Immature natural killer cell (primary cell): ENCODE data around the gene DNAJC6. TPM values are rescaled to one million over a fixed set of nuclear protein-coding genes. Genes with fewer than 3 reads are reported as not detected.

Experiments
- DNase-seq, 3 donors: peaks; one replicate each; pipeline ENCODE4 v3.0.0; 2022; ENCODE audit warnings: mixed read lengths in 1 of 3
- H3K27ac Mint-ChIP-seq, 6 donors: one replicate each; pipeline ENCODE4 v1.8.0; 2020; ENCODE audit warnings: mixed read lengths in 6 of 6, mild to moderate bottlenecking in 5 of 6, inconsistent platforms in 4 of 6, moderate library complexity in 3 of 6
- H3K27me3 Mint-ChIP-seq, 3 donors: one replicate each; pipeline ENCODE4 v1.8.0; 2020 to 2021; ENCODE audit warnings: low read depth in 3 of 3, mild to moderate bottlenecking in 3 of 3, mixed read lengths in 3 of 3, moderate library complexity in 3 of 3, inconsistent platforms in 1 of 3
- H3K36me3 Mint-ChIP-seq, 3 donors: one replicate each; pipeline ENCODE4 v1.8.0; 2020; ENCODE audit warnings: mixed read lengths in 3 of 3, inconsistent platforms in 2 of 3, mild to moderate bottlenecking in 2 of 3
- H3K4me1 Mint-ChIP-seq, 2 donors: one replicate each; pipeline ENCODE4 v1.8.0; 2020; ENCODE audit warnings: inconsistent platforms in 2 of 2, mild to moderate bottlenecking in 2 of 2, mixed read lengths in 2 of 2, moderate library complexity in 1 of 2
- H3K4me3 Mint-ChIP-seq, 5 donors: one replicate each; pipeline ENCODE4 v1.8.0; 2020; ENCODE audit warnings: mild to moderate bottlenecking in 5 of 5, mixed read lengths in 5 of 5, inconsistent platforms in 3 of 5, moderate library complexity in 3 of 5
- H3K9me3 Mint-ChIP-seq, 6 donors: one replicate each; pipeline ENCODE4 v1.8.0; 2020; ENCODE audit warnings: mild to moderate bottlenecking in 6 of 6, mixed read lengths in 6 of 6, inconsistent platforms in 4 of 6, moderate library complexity in 3 of 6
- polyA plus RNA-seq, 3 donors: library from polyadenylated mRNA; unstranded; fragments of 300-500 nt; fragmentation: Illumina TruSeq; gene quantifications; one replicate each; pipeline ENCODE4 v1.2.3, GENCODE V29; 2021

The DNAJC6 gene
- under 1 TPM in 2 of 3 donors, not detected in 1; 0.04 to 0.06 TPM for polyA plus RNA-seq

GRCh38 chr1:65309304-65310077 is at the start of gene DNAJC6:
Gene DNAJC6 (plus strand): TSS chr1:65309543. CDS start chr1:65309746, 203 bp downstream.
- DNase-seq = peak; percentile 15 to 33 (median 24)
- no peak within 1 kb of the TSS for H3K27ac Mint-ChIP-seq
- H3K4me1 Mint-ChIP-seq = peaks cover 10 to 13% of the 10 kb centered on the region in 2 donors
- H3K9me3 Mint-ChIP-seq = peaks cover 0 to 15% (median 5%) of the 10 kb centered on the region in 6 donors
- peaks cover 0 to 4% (median 3%) of the 10 kb centered on the region in 3 donors for H3K36me3 Mint-ChIP-seq
- H3K4me3 Mint-ChIP-seq = peak within 1 kb of the TSS in 4 of 5 donors; percentile 5 to 62 (median 49)
- H3K27me3 Mint-ChIP-seq = peaks cover 12 to 36% (median 18%) of the 10 kb centered on the region in 3 donors

GRCh38 chr1:65259816-65260215 is 49.5 kb upstream of the DNAJC6 start:
- peaks cover 0 to 2% (median 0%) of the 10 kb centered on the region in 6 donors for H3K9me3 Mint-ChIP-seq
- H3K4me3 Mint-ChIP-seq = no peak overlapping the region
- H3K27ac Mint-ChIP-seq = no peak overlapping the region

GRCh38 chr1:65260851-65261473 is 48.4 kb upstream of the DNAJC6 start:
- no peak overlapping the region for H3K27ac Mint-ChIP-seq
- no peak overlapping the region for H3K4me3 Mint-ChIP-seq
- peaks cover 6 to 9% of the 10 kb centered on the region in 2 donors for H3K4me1 Mint-ChIP-seq
- no peak for DNase-seq
- no peaks in the 10 kb centered on the region for H3K36me3 Mint-ChIP-seq
- H3K27me3 Mint-ChIP-seq = peaks cover 7 to 11% (median 10%) of the 10 kb centered on the region in 3 donors
- H3K9me3 Mint-ChIP-seq = no peaks in the 10 kb centered on the region

More at GRCh38 chr1:65259816-65260215, 49.5 kb upstream of the DNAJC6 start:
- Mint-ChIP-seq H3K4me1 (peaks cover 9 to 12% of the 10 kb centered on the region in 2 donors), H3K36me3 (no peaks in the 10 kb centered on the region), H3K27me3 (peaks cover 7 to 16% (median 12%) of the 10 kb centered on the region in 3 donors)
- DNase-seq = no peak

- Mint-ChIP-seq H3K4me1 (peaks cover 11 to 13% of the 10 kb centered on the region in 2 donors), H3K27me3 (peaks cover 14 to 18% (median 14%) of the 10 kb centered on the region in 3 donors), H3K36me3 (no peaks in the 10 kb centered on the region), H3K27ac (no peak overlapping the region), H3K4me3 (no peak overlapping the region), H3K9me3 (no peaks in the 10 kb centered on the region)
- no peak for DNase-seq
These were observed 46.1 kb upstream of the DNAJC6 start for GRCh38 chr1:65263286-65263685.

- Mint-ChIP-seq H3K27me3 (peaks cover 13 to 18% (median 14%) of the 10 kb centered on the region in 3 donors), H3K36me3 (no peaks in the 10 kb centered on the region), H3K9me3 (no peaks in the 10 kb centered on the region), H3K4me3 (peak overlapping the region in 3 of 5 donors; percentile 9 to 27 (median 11)), H3K4me1 (peaks cover 11 to 13% of the 10 kb centered on the region in 2 donors), H3K27ac (no peak overlapping the region)
- DNase-seq = no peak
These were observed 45.0 kb upstream of the DNAJC6 start for GRCh38 chr1:65264197-65264929.

- Mint-ChIP-seq H3K36me3 (no peaks in the 10 kb centered on the region), H3K4me3 (peak overlapping the region; percentile 16 to 65 (median 50)), H3K27me3 (peaks cover 14 to 18% (median 16%) of the 10 kb centered on the region in 3 donors), H3K4me1 (peaks cover 11 to 13% of the 10 kb centered on the region in 2 donors), H3K27ac (no peak overlapping the region), H3K9me3 (no peaks in the 10 kb centered on the region)
- no peak for DNase-seq
These were observed 44.1 kb upstream of the DNAJC6 start for GRCh38 chr1:65265296-65265650.

- peak in 1 of 3 donors; percentile 25 for DNase-seq
- Mint-ChIP-seq H3K36me3 (no peaks in the 10 kb centered on the region), H3K9me3 (no peaks in the 10 kb centered on the region), H3K27ac (no peak overlapping the region), H3K4me1 (peaks cover 11 to 13% of the 10 kb centered on the region in 2 donors), H3K4me3 (peak overlapping the region; percentile 16 to 69 (median 50)), H3K27me3 (peaks cover 14 to 17% (median 16%) of the 10 kb centered on the region in 3 donors)
These were observed 43.5 kb upstream of the DNAJC6 start for GRCh38 chr1:65265651-65266351.

GRCh38 chr1:65266476-65266875 is 42.9 kb upstream of the DNAJC6 start:
- Mint-ChIP-seq H3K4me3 (peak overlapping the region in 3 of 5 donors; percentile 45 to 69 (median 50)), H3K36me3 (no peaks in the 10 kb centered on the region), H3K27me3 (peaks cover 12 to 17% (median 14%) of the 10 kb centered on the region in 3 donors), H3K4me1 (peaks cover 11 to 13% of the 10 kb centered on the region in 2 donors), H3K9me3 (no peaks in the 10 kb centered on the region), H3K27ac (no peak overlapping the region)
- no peak for DNase-seq

GRCh38 chr1:65267271-65267670 is 42.1 kb upstream of the DNAJC6 start:
- Mint-ChIP-seq H3K27me3 (peaks cover 12 to 19% (median 14%) of the 10 kb centered on the region in 3 donors), H3K27ac (no peak overlapping the region), H3K36me3 (no peaks in the 10 kb centered on the region), H3K4me3 (peak overlapping the region in 1 of 5 donors; percentile 49), H3K4me1 (peaks cover 11 to 13% of the 10 kb centered on the region in 2 donors), H3K9me3 (no peaks in the 10 kb centered on the region)
- no peak for DNase-seq

- H3K27me3 Mint-ChIP-seq = peaks cover 12 to 19% (median 14%) of the 10 kb centered on the region in 3 donors
- no peak for DNase-seq
- no peaks in the 10 kb centered on the region for H3K9me3 Mint-ChIP-seq
- no peak overlapping the region for H3K4me3 Mint-ChIP-seq
- peaks cover 11 to 13% of the 10 kb centered on the region in 2 donors for H3K4me1 Mint-ChIP-seq
- H3K27ac Mint-ChIP-seq = no peak overlapping the region
- no peaks in the 10 kb centered on the region for H3K36me3 Mint-ChIP-seq
These were observed 41.7 kb upstream of the DNAJC6 start for GRCh38 chr1:65267683-65268082.

- Mint-ChIP-seq H3K4me3 (no peak overlapping the region), H3K27ac (no peak overlapping the region), H3K36me3 (no peaks in the 10 kb centered on the region), H3K9me3 (peaks cover 0 to 2% (median 0%) of the 10 kb centered on the region in 6 donors), H3K27me3 (peaks cover 9 to 14% (median 9%) of the 10 kb centered on the region in 3 donors), H3K4me1 (peaks cover 9% of the 10 kb centered on the region in 2 donors)
- no peak for DNase-seq
These were observed 39.7 kb upstream of the DNAJC6 start for GRCh38 chr1:65269612-65270011.

GRCh38 chr1:65276197-65276939 is 33.0 kb upstream of the DNAJC6 start:
- Mint-ChIP-seq H3K4me1 (no peaks in the 10 kb centered on the region), H3K9me3 (peaks cover 0 to 2% (median 0%) of the 10 kb centered on the region in 6 donors), H3K27ac (no peak overlapping the region), H3K27me3 (peaks cover 2 to 16% (median 5%) of the 10 kb centered on the region in 3 donors), H3K4me3 (no peak overlapping the region), H3K36me3 (no peaks in the 10 kb centered on the region)
- DNase-seq = no peak
